NCI-H1417 treated with DMSO at 0.1 percent for 48 hours (cell line): ENCODE data around the gene FKBP14.
"Not testable (repeated sequence)": the region's sequence is repeated elsewhere in the genome, so short reads cannot be mapped to it uniquely, and the experiment has no call there.

Experiments
- DNase-seq: peaks from one replicate; lab custom pipeline; 2025; lab: John Stamatoyannopoulos, UW

FKBP14 gene

GRCh38 chr7:29989257-29989995 is 37.1 kb downstream of the FKBP14 start, which contains the start of gene SCRN1:
Gene SCRN1, minus strand, starts transcription at chr7:29989801. Its CDS starts 20,734 bp downstream, at chr7:29969067.
- no peak for DNase-seq

DNA sequence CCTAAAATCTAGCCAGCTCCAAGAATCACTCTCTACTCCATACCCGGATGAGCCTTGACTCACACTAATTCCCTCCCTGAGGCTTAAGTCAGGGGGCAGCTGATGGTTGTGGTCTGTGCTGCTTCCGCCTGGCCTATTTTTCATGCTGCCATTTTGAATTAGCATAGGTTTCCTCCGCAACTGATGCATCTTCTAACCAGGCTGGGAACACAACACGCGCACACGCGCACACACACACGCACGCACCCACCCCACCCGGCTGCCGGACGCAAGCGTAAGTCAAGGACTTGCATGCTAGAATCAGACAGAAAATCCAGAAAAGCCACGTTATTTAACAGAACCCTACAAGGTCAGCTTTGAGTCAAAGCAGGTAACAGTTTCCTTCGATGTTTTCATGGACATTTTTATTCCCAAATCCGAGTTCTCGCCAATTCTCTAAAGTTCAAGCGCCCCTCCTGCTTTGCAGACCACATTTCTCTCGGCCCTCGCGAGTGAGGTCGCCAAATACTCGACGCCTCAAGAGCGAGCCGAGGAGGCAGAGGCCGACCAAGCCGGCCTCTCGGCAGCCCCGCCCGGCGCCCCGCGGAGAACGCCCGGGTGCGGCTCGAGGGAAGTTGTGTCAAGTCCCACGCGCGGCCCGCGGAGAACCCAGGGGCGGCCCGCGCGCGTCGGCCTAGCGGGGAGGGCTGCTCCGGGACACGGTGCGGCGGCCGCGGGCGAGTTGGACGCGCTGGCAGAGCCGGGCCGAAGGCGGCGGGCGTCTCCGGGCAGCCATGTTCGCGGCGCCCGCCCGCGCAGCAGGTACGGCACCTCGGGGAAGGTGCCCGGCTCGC is 37.9 kb downstream of the FKBP14 start:
- DNase-seq, result peak; percentile 19

- DNase-seq, result no peak
Observed at GRCh38 chr7:29987811-29988317, 38.6 kb downstream of the FKBP14 start.

DNA sequence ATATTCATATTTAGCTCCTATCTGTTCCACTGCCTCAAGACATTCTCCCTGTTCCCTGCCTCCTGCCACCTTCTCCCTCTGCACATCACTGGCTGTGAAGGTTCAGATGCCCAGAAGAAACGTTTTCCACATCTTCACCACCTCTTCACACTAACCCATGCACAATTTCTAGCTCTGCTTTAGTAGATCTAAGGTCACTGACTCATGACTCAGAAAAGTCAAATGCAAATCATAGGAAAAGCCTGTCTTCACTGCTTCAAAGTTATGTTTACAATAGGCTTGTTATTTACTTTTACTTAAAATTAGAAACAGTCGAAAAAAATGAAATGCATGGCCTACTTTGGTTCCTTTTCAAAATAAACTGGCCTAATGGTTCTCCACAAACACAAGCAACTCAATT is 39.4 kb downstream of the FKBP14 start:
- DNase-seq, result no peak

GRCh38 chr7:29980151-29980550 is 46.4 kb downstream of the FKBP14 start:
- DNase-seq, result no peak

DNA sequence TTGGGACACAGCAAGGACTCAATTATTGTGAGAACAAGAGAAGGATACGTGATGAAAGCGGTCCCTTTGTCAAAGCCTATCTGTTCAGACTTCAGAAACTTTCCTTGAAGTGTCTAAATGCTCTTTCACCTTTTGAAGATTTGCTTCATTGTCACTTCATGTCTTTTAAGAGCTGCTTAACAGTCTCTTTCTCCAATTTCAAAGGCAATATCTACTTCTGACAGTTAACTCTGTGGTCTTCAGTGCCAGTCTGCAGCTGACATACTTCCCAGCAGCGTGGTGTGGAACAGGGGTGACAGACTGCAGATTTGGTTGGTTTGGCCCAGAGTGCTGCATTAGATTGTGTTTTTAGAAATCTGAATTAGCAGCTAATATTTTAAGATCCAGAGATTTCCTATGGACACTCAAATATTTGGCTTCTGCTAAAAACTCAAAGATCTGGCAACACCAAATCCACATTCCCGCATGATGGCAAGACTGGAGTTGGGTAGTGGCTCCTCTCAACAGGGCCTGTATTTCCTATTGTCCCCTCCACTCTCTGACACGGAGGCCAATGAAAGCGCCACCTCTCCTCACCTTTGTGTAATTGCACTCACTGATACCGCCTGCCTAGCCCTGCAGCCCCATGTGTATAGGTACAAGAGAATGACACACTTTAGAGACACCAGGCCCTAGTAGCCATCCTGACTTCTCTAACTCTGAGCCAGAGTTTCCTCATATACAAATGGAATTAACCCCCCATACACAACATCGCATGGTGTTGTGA is 48.4 kb downstream of the FKBP14 start:
- DNase-seq, result no peak

- no peak for DNase-seq
Observed at GRCh38 chr7:29976673-29977415, 49.7 kb downstream of the FKBP14 start.

DNA sequence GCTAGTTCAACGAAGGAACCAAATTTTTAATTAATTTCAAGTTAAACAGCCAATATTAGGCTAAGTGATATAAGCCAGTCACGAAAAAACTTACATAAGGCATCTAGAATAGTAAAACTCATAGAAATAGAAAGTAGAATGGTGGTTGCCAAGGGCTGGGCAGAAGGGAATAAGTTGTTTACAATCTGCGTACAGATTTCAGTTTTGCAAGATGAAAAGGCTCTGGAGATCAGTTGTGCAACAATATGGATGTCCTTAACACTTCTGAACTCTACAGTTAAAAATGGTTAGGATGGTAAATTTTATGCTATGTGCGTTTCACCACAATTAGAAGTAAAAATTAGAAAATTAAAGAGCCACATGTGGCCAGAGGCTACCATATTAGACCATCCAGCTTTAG is 50.2 kb downstream of the FKBP14 start:
- no peak for DNase-seq

DNA sequence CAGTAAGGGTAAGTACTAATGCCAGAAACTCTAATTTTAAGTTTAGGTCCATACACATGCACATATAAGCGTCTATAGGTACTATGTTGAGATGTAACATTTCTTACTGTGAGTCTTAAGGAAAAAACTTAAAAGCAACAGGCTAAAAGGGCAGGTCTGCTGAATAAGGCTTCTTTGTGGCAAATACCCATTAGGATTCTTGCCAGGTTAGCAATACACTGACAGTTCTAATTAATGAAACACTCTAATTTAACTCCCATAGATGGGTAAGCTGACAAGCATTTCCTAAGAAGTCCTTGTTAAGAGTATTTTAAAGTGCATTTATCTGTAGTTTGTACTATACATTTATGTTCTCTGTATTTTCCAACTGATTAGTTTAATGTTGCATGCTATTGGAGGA is 50.9 kb downstream of the FKBP14 start:
- no peak for DNase-seq

DNA sequence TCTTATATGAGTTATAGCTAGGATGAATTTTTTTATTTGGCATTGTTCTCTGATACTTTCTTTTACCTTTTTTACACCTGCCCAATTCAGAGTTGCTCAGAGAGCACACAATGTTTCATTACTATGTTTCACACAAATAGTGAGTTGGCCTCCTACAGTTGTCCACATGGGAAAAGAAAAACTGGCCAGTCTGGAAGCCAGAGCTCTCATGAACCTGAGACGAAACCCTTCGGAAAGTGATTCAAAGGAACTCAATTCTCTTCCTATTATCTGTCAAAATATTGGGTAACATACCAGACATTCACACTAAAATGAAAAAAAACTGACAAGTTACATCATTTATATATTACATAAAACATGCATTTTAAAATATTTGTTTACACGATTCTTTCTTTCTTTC is 52.2 kb downstream of the FKBP14 start:
- DNase-seq, result no peak

GRCh38 chr7:29972315-29972669 is 54.2 kb downstream of the FKBP14 start:
- DNase-seq, result no peak

DNA sequence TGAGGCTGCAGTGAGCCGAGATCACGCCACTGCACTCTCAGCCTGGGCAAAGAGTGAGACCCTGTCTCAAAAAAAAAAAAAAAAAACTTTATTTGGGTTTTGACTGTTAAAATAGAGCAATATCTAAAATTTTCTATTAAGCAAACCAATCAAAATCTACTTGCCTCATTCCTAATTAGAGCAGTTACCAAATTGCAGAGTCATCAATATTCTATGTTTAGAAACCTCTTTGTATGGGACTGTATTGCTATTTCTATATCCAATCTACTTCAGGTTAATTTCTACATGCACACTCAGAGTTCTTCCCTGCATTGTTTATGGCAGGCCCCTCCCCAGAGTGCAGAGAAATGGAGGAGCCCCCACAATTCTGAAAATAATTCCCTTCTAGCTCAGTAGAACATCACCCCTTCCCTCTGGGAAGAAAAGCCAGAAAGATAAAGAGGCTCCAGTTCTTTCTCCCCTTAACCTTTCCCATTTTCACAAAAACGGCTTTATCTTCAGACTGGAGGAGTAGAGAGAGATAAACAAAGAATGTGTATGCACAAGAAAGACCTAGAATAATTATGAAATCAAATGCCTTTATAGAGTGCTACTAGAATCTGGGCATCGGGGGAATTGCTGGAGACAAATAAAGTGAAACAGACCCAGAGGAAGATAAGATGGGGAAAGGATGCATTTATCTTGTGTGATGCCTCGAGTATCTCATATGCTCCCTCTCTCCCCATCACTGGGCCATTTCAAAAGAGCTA is 54.8 kb downstream of the FKBP14 start:
- no peak for DNase-seq

DNA sequence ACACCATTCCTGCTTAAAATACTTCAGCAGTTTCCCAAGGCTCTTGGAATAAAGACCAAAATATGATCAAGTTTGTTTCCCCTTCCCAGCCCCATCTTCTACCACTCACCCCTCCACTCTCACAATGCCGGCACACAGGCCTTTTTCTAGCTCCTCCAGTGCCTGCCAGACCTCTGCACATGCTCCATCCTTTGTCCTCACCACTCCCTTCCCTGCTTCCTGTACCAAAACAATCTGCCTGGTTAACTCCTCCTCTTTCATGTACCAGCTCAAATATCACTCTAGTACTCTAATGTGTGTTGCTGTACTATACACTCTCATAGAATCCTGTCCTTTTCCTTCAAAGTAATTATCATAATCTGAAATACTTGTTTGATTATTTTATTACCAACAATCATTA is 56.3 kb downstream of the FKBP14 start:
- no peak for DNase-seq

- no peak for DNase-seq
Observed at GRCh38 chr7:29969738-29970137, 56.8 kb downstream of the FKBP14 start.

GRCh38 chr7:29968683-29969395 is 57.7 kb downstream of the FKBP14 start:
- no peak for DNase-seq

- no peak for DNase-seq
Observed at GRCh38 chr7:29965030-29965429, 61.5 kb downstream of the FKBP14 start.

- DNase-seq, result no peak
Observed at GRCh38 chr7:29962035-29962434, 64.5 kb downstream of the FKBP14 start.

DNA sequence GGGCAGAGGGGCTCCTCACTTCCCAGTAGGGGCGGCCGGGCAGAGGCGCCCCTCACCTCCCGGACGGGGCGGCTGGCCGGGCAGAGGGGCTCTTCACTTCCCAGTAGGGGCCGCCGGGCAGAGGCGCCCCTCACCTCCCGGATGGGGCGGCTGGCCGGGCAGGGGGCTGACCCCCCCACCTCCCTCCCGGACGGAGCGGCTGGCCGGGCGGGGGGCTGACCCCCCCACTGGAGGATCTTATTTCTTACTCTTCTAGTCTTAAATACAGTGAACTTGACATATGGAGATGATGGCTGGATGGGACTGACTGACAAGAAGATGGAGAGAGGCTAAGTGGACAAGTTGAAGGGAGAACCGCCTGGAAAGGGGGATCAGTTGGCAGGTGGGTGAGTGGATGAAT is 64.9 kb downstream of the FKBP14 start:
- DNase-seq, result not testable (repeated sequence)
